Neutrophil (primary cell): ENCODE data around the gene IFT172.
"Not testable (repeated sequence)": the region's sequence is repeated elsewhere in the genome, so short reads cannot be mapped to it uniquely, and the experiment has no call there.

Experiments
- H3K27ac ChIP-seq: fragments of 200-600 bp; sonication (generic); 2 replicates; pipeline ENCODE4 v1.5.1; 2016; ENCODE audit warnings: mild to moderate bottlenecking, moderate library complexity
- H3K27me3 ChIP-seq: fragments of 200-600 bp; sonication (generic); 2 replicates; pipeline ENCODE4 v1.6.0; 2016; ENCODE audit warnings: mild to moderate bottlenecking
- H3K36me3 ChIP-seq: fragments of 200-600 bp; sonication (generic); 2 replicates; pipeline ENCODE4 v1.5.1; 2017
- H3K4me1 ChIP-seq, 2 experiments: fragments of 200-600 bp in 1 of 2; sonication (generic) in 1 of 2; 1 replicate in 1 of 2; 2 replicates in 1 of 2; pipeline versions ENCODE4 v1.5.1 to v1.6.1; 2013 to 2016; ENCODE audit warnings: low read depth in 1 of 2, low read length in 1 of 2, mild to moderate bottlenecking in 1 of 2, moderate library complexity in 1 of 2; ENCODE audit not compliant: control insufficient read depth in 1 of 2, insufficient read depth in 1 of 2
- H3K4me3 ChIP-seq, 2 experiments: fragments of 200-600 bp in 1 of 2; sonication (generic) in 1 of 2; 1 replicate in 1 of 2; 2 replicates in 1 of 2; pipeline ENCODE4 v1.5.1; 2013 to 2016; ENCODE audit warnings: low read depth in 1 of 2, low read length in 1 of 2, mild to moderate bottlenecking in 1 of 2, moderate library complexity in 1 of 2
- H3K9me3 ChIP-seq: fragments of 200-600 bp; sonication (generic); 2 replicates; pipeline ENCODE4 v1.5.1; 2016
- TF ChIP-seq, protein P1 (sequence below): fragments of 200-600 bp; sonication (generic); IDR thresholded peaks from 2 replicates; pipeline ENCODE4 v1.5.1; 2016; ENCODE audit warnings: antibody characterized with exemption

Gene IFT172, protein sequence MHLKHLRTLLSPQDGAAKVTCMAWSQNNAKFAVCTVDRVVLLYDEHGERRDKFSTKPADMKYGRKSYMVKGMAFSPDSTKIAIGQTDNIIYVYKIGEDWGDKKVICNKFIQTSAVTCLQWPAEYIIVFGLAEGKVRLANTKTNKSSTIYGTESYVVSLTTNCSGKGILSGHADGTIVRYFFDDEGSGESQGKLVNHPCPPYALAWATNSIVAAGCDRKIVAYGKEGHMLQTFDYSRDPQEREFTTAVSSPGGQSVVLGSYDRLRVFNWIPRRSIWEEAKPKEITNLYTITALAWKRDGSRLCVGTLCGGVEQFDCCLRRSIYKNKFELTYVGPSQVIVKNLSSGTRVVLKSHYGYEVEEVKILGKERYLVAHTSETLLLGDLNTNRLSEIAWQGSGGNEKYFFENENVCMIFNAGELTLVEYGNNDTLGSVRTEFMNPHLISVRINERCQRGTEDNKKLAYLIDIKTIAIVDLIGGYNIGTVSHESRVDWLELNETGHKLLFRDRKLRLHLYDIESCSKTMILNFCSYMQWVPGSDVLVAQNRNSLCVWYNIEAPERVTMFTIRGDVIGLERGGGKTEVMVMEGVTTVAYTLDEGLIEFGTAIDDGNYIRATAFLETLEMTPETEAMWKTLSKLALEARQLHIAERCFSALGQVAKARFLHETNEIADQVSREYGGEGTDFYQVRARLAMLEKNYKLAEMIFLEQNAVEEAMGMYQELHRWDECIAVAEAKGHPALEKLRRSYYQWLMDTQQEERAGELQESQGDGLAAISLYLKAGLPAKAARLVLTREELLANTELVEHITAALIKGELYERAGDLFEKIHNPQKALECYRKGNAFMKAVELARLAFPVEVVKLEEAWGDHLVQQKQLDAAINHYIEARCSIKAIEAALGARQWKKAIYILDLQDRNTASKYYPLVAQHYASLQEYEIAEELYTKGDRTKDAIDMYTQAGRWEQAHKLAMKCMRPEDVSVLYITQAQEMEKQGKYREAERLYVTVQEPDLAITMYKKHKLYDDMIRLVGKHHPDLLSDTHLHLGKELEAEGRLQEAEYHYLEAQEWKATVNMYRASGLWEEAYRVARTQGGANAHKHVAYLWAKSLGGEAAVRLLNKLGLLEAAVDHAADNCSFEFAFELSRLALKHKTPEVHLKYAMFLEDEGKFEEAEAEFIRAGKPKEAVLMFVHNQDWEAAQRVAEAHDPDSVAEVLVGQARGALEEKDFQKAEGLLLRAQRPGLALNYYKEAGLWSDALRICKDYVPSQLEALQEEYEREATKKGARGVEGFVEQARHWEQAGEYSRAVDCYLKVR (N-terminal part only)

GRCh38 chr2:27489498-27490397, at the start of gene IFT172:
TSS of gene IFT172 (minus strand) at chr2:27489743. CDS start at chr2:27489653, 90 bp downstream.
- Histone ChIP-seq H3K27ac (peak within 1 kb of the TSS; percentile 78), H3K4me3 (peak within 1 kb of the TSS; percentile 60 to 71), H3K36me3 (no peaks in the 10 kb centered on the region), H3K9me3 (no peaks in the 10 kb centered on the region), H3K27me3 (peaks cover 32% of the 10 kb centered on the region), H3K4me1 (peaks cover 17% of the 10 kb centered on the region in 2 experiments)
- TF ChIP-seq, protein P1, sequence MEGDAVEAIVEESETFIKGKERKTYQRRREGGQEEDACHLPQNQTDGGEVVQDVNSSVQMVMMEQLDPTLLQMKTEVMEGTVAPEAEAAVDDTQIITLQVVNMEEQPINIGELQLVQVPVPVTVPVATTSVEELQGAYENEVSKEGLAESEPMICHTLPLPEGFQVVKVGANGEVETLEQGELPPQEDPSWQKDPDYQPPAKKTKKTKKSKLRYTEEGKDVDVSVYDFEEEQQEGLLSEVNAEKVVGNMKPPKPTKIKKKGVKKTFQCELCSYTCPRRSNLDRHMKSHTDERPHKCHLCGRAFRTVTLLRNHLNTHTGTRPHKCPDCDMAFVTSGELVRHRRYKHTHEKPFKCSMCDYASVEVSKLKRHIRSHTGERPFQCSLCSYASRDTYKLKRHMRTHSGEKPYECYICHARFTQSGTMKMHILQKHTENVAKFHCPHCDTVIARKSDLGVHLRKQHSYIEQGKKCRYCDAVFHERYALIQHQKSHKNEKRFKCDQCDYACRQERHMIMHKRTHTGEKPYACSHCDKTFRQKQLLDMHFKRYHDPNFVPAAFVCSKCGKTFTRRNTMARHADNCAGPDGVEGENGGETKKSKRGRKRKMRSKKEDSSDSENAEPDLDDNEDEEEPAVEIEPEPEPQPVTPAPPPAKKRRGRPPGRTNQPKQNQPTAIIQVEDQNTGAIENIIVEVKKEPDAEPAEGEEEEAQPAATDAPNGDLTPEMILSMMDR = peak; percentile 30

GRCh38 chr2:27538839-27539450, 49.4 kb upstream of the IFT172 start:
- not testable (repeated sequence) for H3K4me1 ChIP-seq, H3K9me3 ChIP-seq, H3K36me3 ChIP-seq, H3K27ac ChIP-seq, H3K4me3 ChIP-seq
- peaks cover 15% of the 10 kb centered on the region for H3K27me3 ChIP-seq

GRCh38 chr2:27537287-27537686, 47.7 kb upstream of the IFT172 start:
- no peak overlapping the region for H3K27ac ChIP-seq
- TF ChIP-seq, protein P1 = no peak

GRCh38 chr2:27531983-27532382, 42.4 kb upstream of the IFT172 start:
- Histone ChIP-seq H3K4me1 (no peaks in the 10 kb centered on the region), H3K27ac (no peak overlapping the region), H3K9me3 (no peaks in the 10 kb centered on the region), H3K4me3 (no peak overlapping the region), H3K27me3 (peaks cover 12% of the 10 kb centered on the region), H3K36me3 (no peaks in the 10 kb centered on the region)
- TF ChIP-seq, protein P1 = no peak

More at GRCh38 chr2:27537287-27537686, 47.7 kb upstream of the IFT172 start:
- no peak overlapping the region for H3K4me3 ChIP-seq
- H3K9me3 ChIP-seq = no peaks in the 10 kb centered on the region
- peaks cover 15% of the 10 kb centered on the region for H3K27me3 ChIP-seq
- H3K4me1 ChIP-seq = no peaks in the 10 kb centered on the region
- no peaks in the 10 kb centered on the region for H3K36me3 ChIP-seq

GRCh38 chr2:27527182-27527581, 37.6 kb upstream of the IFT172 start:
- Histone ChIP-seq H3K4me1 (no peaks in the 10 kb centered on the region), H3K27ac (no peak overlapping the region), H3K36me3 (no peaks in the 10 kb centered on the region), H3K4me3 (no peak overlapping the region), H3K9me3 (no peaks in the 10 kb centered on the region), H3K27me3 (peaks cover 13% of the 10 kb centered on the region)
- TF ChIP-seq, protein P1 = no peak
